Caco-2 (cell line): ENCODE results near the gene EXOC6B. TPM values are rescaled to one million over a fixed set of nuclear protein-coding genes. Genes with fewer than 3 reads are reported as not detected.

Source experiments
- BruUV-seq: library from RNA; stranded (reverse); fragments of 400-500 nt; replicated peaks from 2 replicates; lab custom pipeline; 2021; lab: Mats Ljungman, UMichigan
- CTCF ChIA-PET: fragments of 300-600 bp; sonication (Branson Sonifier 250); formaldehyde crosslinking; loops from one replicate; lab custom pipeline; 2022; ENCODE audit warnings: antibody characterized with exemption; lab: Charles Lee
- POLR2A ChIA-PET: fragments of 300-600 bp; sonication (Branson Sonifier 250); formaldehyde crosslinking; loops from one replicate; lab custom pipeline; 2022; ENCODE audit warnings: antibody characterized with exemption; lab: Charles Lee
- DNase-seq, 2 experiments: peaks; one replicate each; pipeline versions ENCODE4 v3.0.0 to v3.0.0-alpha.2; 2020 to 2022
- H3K27me3 ChIP-seq: replicated peaks from 2 replicates; pipeline ENCODE4 v1.6.0; 2011; ENCODE audit warnings: low read length; ENCODE audit not compliant: control insufficient read depth, insufficient read depth
- H3K36me3 ChIP-seq: 2 replicates; pipeline ENCODE4 v1.5.1; 2011; ENCODE audit warnings: low read length; ENCODE audit not compliant: control insufficient read depth, insufficient read depth
- H3K4me1 ChIP-seq: fragments of 250-450 bp; sonication (Bioruptor Pico); 2 replicates; pipeline ENCODE4 v1.5.1; 2020; ENCODE audit warnings: mild to moderate bottlenecking
- H3K4me3 ChIP-seq: 2 replicates; pipeline ENCODE4 v1.5.1; 2011; ENCODE audit warnings: low read depth, mild to moderate bottlenecking, control low read depth, low read length
- H3K9me3 ChIP-seq: fragments of 250-450 bp; sonication (Bioruptor Pico); 2 replicates; pipeline ENCODE4 v1.5.1; 2020; ENCODE audit warnings: mild to moderate bottlenecking, moderate library complexity
- H3K27ac Mint-ChIP-seq: one replicate; pipeline ENCODE4 v1.8.0; 2022; ENCODE audit warnings: mixed read lengths; ENCODE audit not compliant: unreplicated experiment
- H3K27me3 Mint-ChIP-seq: one replicate; pipeline ENCODE4 v1.8.0; 2022; ENCODE audit warnings: mixed read lengths; ENCODE audit not compliant: insufficient read depth, unreplicated experiment
- H3K36me3 Mint-ChIP-seq: one replicate; pipeline ENCODE4 v1.8.0; 2022; ENCODE audit warnings: mild to moderate bottlenecking, mixed read lengths; ENCODE audit not compliant: insufficient read depth, unreplicated experiment
- H3K4me1 Mint-ChIP-seq: one replicate; pipeline ENCODE4 v1.8.0; 2022; ENCODE audit warnings: low read depth, mixed read lengths; ENCODE audit not compliant: unreplicated experiment
- H3K4me3 Mint-ChIP-seq: one replicate; pipeline ENCODE4 v1.8.0; 2022; ENCODE audit warnings: mild to moderate bottlenecking, moderate library complexity, mixed read lengths; ENCODE audit not compliant: unreplicated experiment
- H3K9me3 Mint-ChIP-seq: one replicate; pipeline ENCODE4 v1.8.0; 2022; ENCODE audit warnings: mixed read lengths; ENCODE audit not compliant: unreplicated experiment
- CTCF ChIP-seq, 2 experiments: fragments of 200-600 bp in 1 of 2; IDR thresholded peaks; 1 replicate in 1 of 2; 2 replicates in 1 of 2; pipeline versions ENCODE4 v1.5.1 to v1.8.0; 2011 to 2022; ENCODE audit warnings: antibody characterized with exemption in 1 of 2, control low read depth in 1 of 2, inconsistent platforms in 1 of 2, low read depth in 1 of 2, low read length in 1 of 2, mild to moderate bottlenecking in 1 of 2, moderate library complexity in 1 of 2; ENCODE audit not compliant: insufficient read depth in 1 of 2, severe bottlenecking in 1 of 2, unreplicated experiment in 1 of 2
- intact Hi-C: fragments of 100-400 bp; cut with micrococcal nuclease; formaldehyde crosslinking; loops from one replicate; pipeline ENCODE4 v1.10.0; 2022; ENCODE audit not compliant: unreplicated experiment
- total RNA-seq: library from RNA; stranded (reverse); gene quantifications from 2 replicates; pipeline ENCODE4 v1.2.3, GENCODE V29; 2022

EXOC6B gene
- total RNA-seq, 1 experiment from 2014 or later = 36.1 TPM

GRCh38 chr2:72849138-72849462 is 23.3 kb upstream of the EXOC6B start:
- no TSS peak for BruUV-seq
- ChIA-PET POLR2A (no interaction called here), CTCF (no interaction called here)
- intact Hi-C loops = no loop called here
- H3K9me3 Mint-ChIP-seq = no peaks in the 10 kb centered on the region
- peaks cover 13% of the 10 kb centered on the region for H3K4me1 Mint-ChIP-seq
- no peaks in the 10 kb centered on the region for H3K36me3 Mint-ChIP-seq
- Histone ChIP-seq H3K4me3 (no peak overlapping the region), H3K36me3 (no peaks in the 10 kb centered on the region), H3K27me3 (no peaks in the 10 kb centered on the region), H3K4me1 (peaks cover 31% of the 10 kb centered on the region), H3K9me3 (no peaks in the 10 kb centered on the region)
- no peak for TF ChIP-seq CTCF (IDR thresholded peaks at IDR 0.05; ENCODE audit: insufficient read depth in 1 of 2, low read depth in 1 of 2, low read length in 1 of 2, severe bottlenecking in 1 of 2, unreplicated experiment in 1 of 2)
- no peak overlapping the region for H3K4me3 Mint-ChIP-seq
- no peaks in the 10 kb centered on the region for H3K27me3 Mint-ChIP-seq
- H3K27ac Mint-ChIP-seq = no peak overlapping the region
- DNase-seq = no peak

- BruUV-seq = no TSS peak
- intact Hi-C loops = no loop called here
- H3K36me3 Mint-ChIP-seq = no peaks in the 10 kb centered on the region
- H3K9me3 Mint-ChIP-seq = no peaks in the 10 kb centered on the region
- no peak overlapping the region for H3K27ac Mint-ChIP-seq
- no peaks in the 10 kb centered on the region for H3K36me3 ChIP-seq
- no peaks in the 10 kb centered on the region for H3K27me3 Mint-ChIP-seq
- no peaks in the 10 kb centered on the region for H3K27me3 ChIP-seq
- ChIA-PET CTCF (no interaction called here), POLR2A (no interaction called here)
- no peak overlapping the region for H3K4me3 ChIP-seq
- H3K4me1 Mint-ChIP-seq = peaks cover 13% of the 10 kb centered on the region
- DNase-seq = no peak
- H3K9me3 ChIP-seq = no peaks in the 10 kb centered on the region
- H3K4me1 ChIP-seq = peaks cover 31% of the 10 kb centered on the region
- no peak overlapping the region for H3K4me3 Mint-ChIP-seq
- no peak for TF ChIP-seq CTCF (IDR thresholded peaks at IDR 0.05; ENCODE audit: insufficient read depth in 1 of 2, low read depth in 1 of 2, low read length in 1 of 2, severe bottlenecking in 1 of 2, unreplicated experiment in 1 of 2)
These were observed 22.8 kb upstream of the EXOC6B start for GRCh38 chr2:72848436-72849137.

- Histone ChIP-seq H3K9me3 (no peaks in the 10 kb centered on the region), H3K27me3 (no peaks in the 10 kb centered on the region), H3K4me3 (no peak overlapping the region), H3K36me3 (no peaks in the 10 kb centered on the region), H3K4me1 (peaks cover 31% of the 10 kb centered on the region)
- intact Hi-C loops = no loop called here
- peak in 1 of 2 experiments; percentile 35 for DNase-seq
- CTCF ChIA-PET = interaction anchor here (1.6 kb wide), 1 partner anchor 14 kb away, joined by 5 read pairs; no protein-coding TSS in a partner anchor
- no peaks in the 10 kb centered on the region for H3K27me3 Mint-ChIP-seq
- H3K9me3 Mint-ChIP-seq = no peaks in the 10 kb centered on the region
- POLR2A ChIA-PET = no interaction called here
- no peak overlapping the region for H3K4me3 Mint-ChIP-seq
- no TSS peak for BruUV-seq
- no peaks in the 10 kb centered on the region for H3K36me3 Mint-ChIP-seq
- H3K27ac Mint-ChIP-seq = no peak overlapping the region
- no peak for TF ChIP-seq CTCF (IDR thresholded peaks at IDR 0.05; ENCODE audit: insufficient read depth in 1 of 2, low read depth in 1 of 2, low read length in 1 of 2, severe bottlenecking in 1 of 2, unreplicated experiment in 1 of 2)
- H3K4me1 Mint-ChIP-seq = peaks cover 13% of the 10 kb centered on the region
These were observed 21.9 kb upstream of the EXOC6B start for GRCh38 chr2:72847534-72848315.
